ENCODE results near the gene RAB3B.
A peak's percentile ranks its signal among the peaks of the same experiment; 100 is the strongest.

Gene RAB3B

DNA sequence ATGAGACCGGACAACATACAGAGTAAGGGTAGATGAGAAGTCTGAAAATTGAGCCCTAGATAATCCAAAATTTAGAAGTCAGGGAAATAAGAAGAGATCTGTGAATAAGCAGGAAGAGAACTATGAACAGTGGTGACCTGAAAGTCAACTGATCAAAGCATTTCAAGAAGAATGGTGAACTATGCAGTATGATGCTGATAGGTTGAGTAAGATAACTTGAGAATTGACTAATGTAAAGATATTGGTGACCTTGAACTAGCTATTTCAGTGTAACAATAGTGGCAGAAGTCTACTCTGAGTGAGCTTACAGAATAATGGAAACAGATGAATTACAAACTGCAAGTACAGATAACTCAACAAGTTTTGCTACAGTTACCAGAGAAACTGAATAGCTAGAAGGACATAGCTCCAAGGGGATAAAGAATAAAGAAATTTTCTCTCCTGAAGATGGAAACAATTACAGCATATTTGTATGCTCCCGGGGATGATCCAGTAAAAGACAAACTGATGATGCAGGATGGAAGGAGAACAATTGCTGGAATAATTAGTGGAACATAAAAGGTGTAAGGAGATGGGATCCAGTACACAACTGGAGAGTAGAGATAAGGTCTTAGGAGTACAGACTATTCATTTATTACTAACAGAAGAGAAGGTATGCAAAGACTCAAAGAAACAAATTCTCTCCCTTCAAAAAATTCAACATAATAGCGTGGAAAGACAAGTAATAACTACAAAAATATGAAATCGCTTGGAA is 122.8 kb downstream of the RAB3B start:
- no peak for DNase-seq

DNA sequence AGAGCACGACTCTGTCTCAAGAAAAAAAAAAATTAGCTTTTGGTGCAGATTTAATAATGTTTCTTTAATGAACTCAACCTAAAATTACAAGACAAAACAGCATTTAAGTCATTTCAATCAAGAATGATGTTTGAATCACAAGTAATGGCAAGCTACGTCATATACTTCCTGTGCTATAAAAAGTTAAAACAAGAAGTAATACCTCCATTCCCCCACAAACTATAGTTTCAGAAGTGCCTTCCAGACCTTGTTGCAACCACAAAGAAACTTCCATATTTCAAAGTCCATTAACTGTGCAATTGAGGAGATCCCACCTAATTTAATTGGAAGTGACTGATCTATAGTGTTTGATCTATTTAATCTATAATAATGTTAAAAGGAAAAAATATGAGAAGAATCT is 127.1 kb downstream of the RAB3B start:
- peak; percentile 10 for DNase-seq

DNA sequence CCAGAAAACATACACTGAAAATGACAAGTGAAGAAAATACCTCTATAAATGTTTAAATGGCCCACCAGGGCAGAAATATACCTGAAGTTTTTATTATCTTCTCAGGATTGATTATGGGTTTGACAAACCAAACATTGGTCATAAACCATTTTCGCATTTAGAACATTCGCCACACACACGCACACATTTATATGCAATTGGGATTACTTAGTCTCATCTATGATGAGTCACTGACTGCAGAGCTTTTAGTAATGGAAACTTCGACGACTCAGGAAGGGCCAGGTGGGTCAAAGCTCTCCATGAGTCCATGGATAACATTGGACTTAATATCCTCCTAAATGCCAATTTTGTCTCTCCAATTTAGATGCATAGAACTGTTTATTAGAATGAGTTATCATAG is 128.8 kb downstream of the RAB3B start:
- no peak for DNase-seq

DNA sequence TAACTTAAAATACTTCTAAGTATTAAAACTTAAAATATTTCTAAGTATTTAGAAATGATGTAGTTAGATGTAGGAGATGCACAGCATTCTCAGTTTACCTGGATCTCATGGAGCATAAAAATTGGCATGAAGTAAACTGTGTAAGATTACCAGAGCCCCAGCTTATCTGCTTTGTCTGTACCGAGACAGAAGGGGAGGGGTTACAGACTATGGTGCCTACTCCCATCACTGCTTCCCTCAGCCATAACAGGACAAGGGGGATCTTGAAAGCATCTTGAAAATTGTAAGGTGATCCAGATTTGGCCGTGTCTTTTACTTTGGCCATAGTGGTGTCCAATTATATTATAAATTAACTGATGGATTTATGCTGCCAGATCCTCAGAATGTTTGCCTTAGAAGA is 130.8 kb downstream of the RAB3B start:
- no peak for DNase-seq

DNA sequence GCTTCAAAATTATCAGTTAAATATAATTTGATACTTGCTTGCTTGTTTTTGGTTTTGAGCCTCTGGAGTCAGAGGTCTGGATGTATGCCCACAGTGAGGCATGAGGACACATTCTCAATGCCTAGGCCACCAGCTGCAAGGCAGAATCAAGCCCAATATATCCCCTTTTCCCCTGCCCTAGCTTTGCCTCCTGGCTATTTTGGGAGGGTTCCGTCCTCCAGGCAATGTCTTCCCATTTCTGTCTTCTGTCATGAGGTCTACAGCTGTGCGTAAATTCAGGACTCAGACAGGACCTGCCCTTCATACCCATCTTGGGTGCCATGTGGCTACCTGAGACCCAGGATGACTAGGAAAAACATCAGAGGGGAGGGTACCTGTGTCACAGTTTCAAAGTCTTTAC is 131.2 kb downstream of the RAB3B start:
- DNase-seq: no peak

DNA sequence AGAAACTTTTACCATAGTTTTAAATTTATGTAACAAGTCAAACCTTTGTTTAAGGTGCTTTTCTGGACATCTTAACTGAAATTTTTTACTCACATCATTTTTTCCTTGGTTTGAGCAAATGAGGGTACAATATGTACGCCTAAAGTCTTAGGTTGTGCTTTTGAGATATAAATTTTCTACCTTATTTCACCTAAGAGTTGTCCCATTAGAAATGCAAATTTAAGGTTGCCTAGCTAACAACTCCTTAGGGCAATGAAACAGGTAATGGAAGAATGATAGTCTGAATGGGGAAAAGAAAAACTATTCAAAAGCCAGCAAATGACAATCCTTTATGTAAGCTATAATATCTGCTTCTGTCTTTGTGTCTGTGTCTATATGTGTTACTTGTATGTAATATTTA is 131.6 kb downstream of the RAB3B start:
- no peak for DNase-seq

All from CD4-positive, alpha-beta T cell treated with Interleukin-12 subunit alpha and Interleukin-12 subunit beta, for 1 hour (primary cell).